HCT116 (cell line): Measurements from ENCODE around the gene RETREG1. TPM values are rescaled to one million over a fixed set of nuclear protein-coding genes. Genes with fewer than 3 reads are reported as not detected.
"Not testable (repeated sequence)": the region's sequence is repeated elsewhere in the genome, so short reads cannot be mapped to it uniquely, and the experiment has no call there.

Experiments used
- ATAC-seq: fragments of 200-7000 bp; cut with Tn5 transposase; 2 replicates; pipeline ENCODE4 v1.9.1; 2020; ENCODE audit warnings: mild to moderate bottlenecking, moderate library complexity
- BruUV-seq: library from RNA; stranded (reverse); fragments of 400-500 nt; replicated peaks from 2 replicates; lab custom pipeline; 2021; lab: Mats Ljungman, UMichigan
- CTCF ChIA-PET: fragments of 300-600 bp; sonication (Branson Sonifier 250); formaldehyde crosslinking; loops from one replicate; lab custom pipeline; 2021; ENCODE audit warnings: antibody characterized with exemption; lab: Charles Lee
- POLR2A ChIA-PET: fragments of 300-600, 350-600 bp; sonication (Branson Sonifier 250); formaldehyde crosslinking; loops from one replicate; lab custom pipeline; 2021; ENCODE audit warnings: antibody characterized with exemption; lab: Charles Lee
- RAD21 ChIA-PET, 2 experiments: fragments of 300-600 bp; sonication (Branson Sonifier 250); formaldehyde crosslinking; loops; one replicate each; lab custom pipeline; 2023; ENCODE audit warnings: low total read pairs in 2 of 2; ENCODE audit not compliant: uncharacterized antibody in 2 of 2, unreplicated experiment in 2 of 2, low non-redundant PET in 1 of 2; lab: Charles Lee
- DNase-seq: peaks from one replicate; pipeline ENCODE4 v3.0.0-alpha.2; 2010; ENCODE audit warnings: low read depth, low spot score
- H2AFZ ChIP-seq: fragments of 200-600 bp; shearing (Covaris generic), sonication (generic); 2 replicates; pipeline ENCODE4 v1.6.1; 2017; ENCODE audit warnings: low read depth, mixed run types, mixed read lengths, antibody characterized with exemption, low read length; ENCODE audit not compliant: poor library complexity, severe bottlenecking
- H3K27ac ChIP-seq: 2 replicates; pipeline ENCODE4 v1.5.1; 2012; ENCODE audit warnings: low read depth, low read length
- H3K27me3 ChIP-seq: fragments of 200-600 bp; sonication (generic); 2 replicates; pipeline ENCODE4 v1.6.1; 2016; ENCODE audit warnings: mixed run types, low read length, mixed read lengths; ENCODE audit not compliant: insufficient read depth
- H3K36me3 ChIP-seq, 2 experiments: fragments of 200-500 bp in 1 of 2; fragments of 200-600 bp in 1 of 2; sonication (Bioruptor generic) in 1 of 2; sonication (generic) in 1 of 2; 2 replicates each; pipeline versions ENCODE4 v1.5.1 to v1.6.1; 2014 to 2016; ENCODE audit warnings: low read length in 2 of 2, inconsistent platforms in 1 of 2, mixed read lengths in 1 of 2, mixed run types in 1 of 2; ENCODE audit not compliant: insufficient read depth in 2 of 2, control insufficient read depth in 1 of 2
- H3K4me1 ChIP-seq, 2 experiments: fragments of 200-600 bp in 1 of 2; sonication (generic) in 1 of 2; 2 replicates each; pipeline versions ENCODE4 v1.5.1 to v1.6.1; 2012 to 2017; ENCODE audit warnings: low read length in 2 of 2, inconsistent platforms in 1 of 2, mild to moderate bottlenecking in 1 of 2, mixed read lengths in 1 of 2, mixed run types in 1 of 2, moderate library complexity in 1 of 2; ENCODE audit not compliant: insufficient read depth in 2 of 2, control insufficient read depth in 1 of 2
- H3K4me2 ChIP-seq: fragments of 200-600 bp; sonication (generic); 2 replicates; pipeline ENCODE4 v1.6.1; 2017; ENCODE audit warnings: mixed run types, low read length, mixed read lengths
- H3K4me3 ChIP-seq, 2 experiments: fragments of 200-600 bp in 1 of 2; sonication (generic) in 1 of 2; replicated peaks in 1 of 2; 2 replicates each; pipeline ENCODE4 v1.5.1; 2011 to 2016; ENCODE audit warnings: low read length in 2 of 2, control low read depth in 1 of 2, low read depth in 1 of 2, mild to moderate bottlenecking in 1 of 2, mixed read lengths in 1 of 2, mixed run types in 1 of 2
- H3K79me2 ChIP-seq: fragments of 200-600 bp; sonication (generic); 2 replicates; pipeline ENCODE4 v1.6.1; 2017; ENCODE audit warnings: mild to moderate bottlenecking, mixed run types, low read length, moderate library complexity, mixed read lengths; ENCODE audit not compliant: insufficient read depth
- H3K9ac ChIP-seq: fragments of 200-600 bp; sonication (generic); 2 replicates; pipeline ENCODE4 v1.6.1; 2016; ENCODE audit warnings: low read length, mixed read lengths
- H3K9me2 ChIP-seq: fragments of 200-600 bp; sonication (generic), shearing (Covaris generic); 2 replicates; pipeline ENCODE4 v1.6.1; 2017; ENCODE audit warnings: mixed run types, mild to moderate bottlenecking, moderate library complexity; ENCODE audit not compliant: insufficient read depth
- H3K9me3 ChIP-seq, 2 experiments: fragments of 200-500 bp in 1 of 2; fragments of 200-600 bp in 1 of 2; sonication (Bioruptor generic) in 1 of 2; sonication (generic) in 1 of 2; 2 replicates each; pipeline ENCODE4 v1.6.1; 2014 to 2017; ENCODE audit warnings: low read length in 2 of 2, mixed read lengths in 2 of 2, inconsistent platforms in 1 of 2, low read depth in 1 of 2, mild to moderate bottlenecking in 1 of 2, mixed run types in 1 of 2, moderate library complexity in 1 of 2; ENCODE audit not compliant: control insufficient read depth in 1 of 2, insufficient read depth in 1 of 2
- H4K20me1 ChIP-seq: fragments of 200-600 bp; sonication (generic), shearing (Covaris generic); 2 replicates; pipeline ENCODE4 v1.6.1; 2017; ENCODE audit warnings: mixed run types, mild to moderate bottlenecking, moderate library complexity; ENCODE audit not compliant: insufficient read depth
- ATF3 ChIP-seq: IDR thresholded peaks from 2 replicates; pipeline ENCODE4 v1.6.1; 2012
- CEBPB ChIP-seq: IDR thresholded peaks from 2 replicates; pipeline ENCODE4 v1.6.1; 2012; ENCODE audit warnings: low read depth
- EGR1 ChIP-seq: IDR thresholded peaks from 2 replicates; pipeline ENCODE4 v1.6.1; 2012; ENCODE audit warnings: low read depth
- ELF1 ChIP-seq: IDR thresholded peaks from 2 replicates; pipeline ENCODE4 v1.6.1; 2012; ENCODE audit warnings: low read depth, borderline replicate concordance
- EZH2phosphoT487 ChIP-seq: fragments of 200-600 bp; IDR thresholded peaks from 2 replicates; pipeline ENCODE4 v1.6.1; 2018; ENCODE audit warnings: antibody characterized with exemption, borderline replicate concordance
- FOSL1 ChIP-seq: IDR thresholded peaks from 2 replicates; pipeline ENCODE4 v1.6.1; 2012; ENCODE audit warnings: low read depth
- POLR2A ChIP-seq: IDR thresholded peaks from 2 replicates; pipeline ENCODE4 v1.7.0; 2011; ENCODE audit warnings: borderline replicate concordance; ENCODE audit not compliant: insufficient read depth, insufficient read length; ENCODE audit errors: extremely low read depth
- RAD21 ChIP-seq: IDR thresholded peaks from 2 replicates; pipeline ENCODE4 v1.6.1; 2012; ENCODE audit warnings: low read depth, mild to moderate bottlenecking
- REST ChIP-seq: IDR thresholded peaks from 2 replicates; pipeline ENCODE4 v1.6.1; 2012; ENCODE audit warnings: low read depth
- TCF7L2 ChIP-seq: IDR thresholded peaks from 2 replicates; pipeline ENCODE4 v1.7.0; 2011; ENCODE audit warnings: borderline replicate concordance, inconsistent platforms; ENCODE audit not compliant: insufficient read depth, insufficient read length; ENCODE audit errors: extremely low read depth
- YY1 ChIP-seq: IDR thresholded peaks from 2 replicates; pipeline ENCODE4 v1.6.1; 2011; ENCODE audit warnings: low read length, low read depth, moderate library complexity, mild to moderate bottlenecking; ENCODE audit not compliant: insufficient replicate concordance; ENCODE audit errors: extremely low read depth
- ZFX ChIP-seq: fragments of 450-650 bp; IDR thresholded peaks from 2 replicates; pipeline ENCODE4 v1.6.1; 2017
- ZNF274 ChIP-seq: fragments of 200-500 bp; sonication (Bioruptor generic); IDR thresholded peaks from 2 replicates; pipeline ENCODE4 v1.6.1; 2014; ENCODE audit warnings: mild to moderate bottlenecking, low read depth, low read length, inconsistent platforms
- intact Hi-C: fragments of 100-400 bp; cut with micrococcal nuclease; formaldehyde crosslinking; loops from 2 replicates; pipeline ENCODE4 v1.10.0; 2022
- total RNA-seq: library from RNA; stranded (reverse); gene quantifications from one replicate; pipeline ENCODE4 v1.2.1, GENCODE V29; 2021; ENCODE audit not compliant: unreplicated experiment

The RETREG1 gene
- total RNA-seq, 1 experiment from 2014 or later, result 6.0 TPM

GRCh38 chr5:16477541-16477940 lies 139.3 kb downstream of the RETREG1 start:
- H3K4me1 ChIP-seq, result no peaks in the 10 kb centered on the region
- intact Hi-C loops, result no loop called here
- no peak for ATAC-seq
- TF ChIP-seq EZH2phosphoT487 (no peak), CEBPB (no peak), FOSL1 (no peak), REST (no peak), EGR1 (no peak), ZFX (no peak), POLR2A (no peak), RAD21 (no peak), YY1 (no peak), ATF3 (no peak), ELF1 (no peak), TCF7L2 (no peak), ZNF274 (no peak)
- DNase-seq, result no peak
- ChIA-PET POLR2A (no interaction called here), RAD21 (no interaction called here), CTCF (interaction anchor here (0.9 kb wide), 1 partner anchor 726 kb away, joined by 3 read pairs; no protein-coding TSS in a partner anchor)
- H3K9me2 ChIP-seq, result no peaks in the 10 kb centered on the region
- H3K36me3 ChIP-seq, result no peaks in the 10 kb centered on the region
- H3K79me2 ChIP-seq, result no peaks in the 10 kb centered on the region
- no peak overlapping the region for H3K9ac ChIP-seq
- no TSS peak for BruUV-seq
- no peak overlapping the region for H3K27ac ChIP-seq
- H3K27me3 ChIP-seq, result no peaks in the 10 kb centered on the region
- H2AFZ ChIP-seq, result no peak overlapping the region
- H3K4me2 ChIP-seq, result no peak overlapping the region
- no peak overlapping the region for H3K4me3 ChIP-seq
- no peaks in the 10 kb centered on the region for H3K9me3 ChIP-seq
- no peaks in the 10 kb centered on the region for H4K20me1 ChIP-seq

GRCh38 chr5:16476417-16476816 lies 140.4 kb downstream of the RETREG1 start:
- H3K79me2 ChIP-seq, POLR2A ChIA-PET, H3K4me1 ChIP-seq, H3K27ac ChIP-seq, H3K9me3 ChIP-seq, CTCF ChIA-PET, intact Hi-C loops, H3K9me2 ChIP-seq, H3K27me3 ChIP-seq, RAD21 ChIA-PET, H3K9ac ChIP-seq, H3K4me3 ChIP-seq, DNase-seq, H4K20me1 ChIP-seq, H3K36me3 ChIP-seq, H3K4me2 ChIP-seq, H2AFZ ChIP-seq, BruUV-seq, ATAC-seq: not testable (repeated sequence)
